WTC11 (cell line): Measurements from ENCODE around the gene AZIN2. TPM values are rescaled to one million over a fixed set of nuclear protein-coding genes. Genes with fewer than 3 reads are reported as not detected.

Experiments used
- ATAC-seq: fragments of 200-7000 bp; cut with Tn5 transposase; 2 replicates; pipeline ENCODE4 v1.10.0; 2021; ENCODE audit warnings: mild to moderate bottlenecking, moderate library complexity
- CTCF ChIA-PET: fragments of 300-600 bp; sonication (Branson Sonifier 250); formaldehyde crosslinking; loops from one replicate; lab custom pipeline; 2021; ENCODE audit warnings: antibody characterized with exemption; lab: Charles Lee
- POLR2A ChIA-PET: fragments of 350-600 bp; sonication (Branson Sonifier 250); formaldehyde crosslinking; loops from one replicate; lab custom pipeline; 2021; ENCODE audit warnings: antibody characterized with exemption; lab: Charles Lee
- DNase-seq: peaks from one replicate; pipeline ENCODE4 v3.0.0; 2021; ENCODE audit warnings: low spot score
- H3K27ac Mint-ChIP-seq: 2 replicates; pipeline ENCODE4 v1.8.0; 2021; ENCODE audit warnings: mixed read lengths
- H3K27me3 Mint-ChIP-seq: 2 replicates; pipeline ENCODE4 v1.8.0; 2021; ENCODE audit warnings: low read depth, mild to moderate bottlenecking, moderate library complexity, mixed read lengths
- H3K36me3 Mint-ChIP-seq: 2 replicates; pipeline ENCODE4 v1.8.0; 2021; ENCODE audit warnings: mixed read lengths
- H3K4me1 Mint-ChIP-seq: 2 replicates; pipeline ENCODE4 v1.8.0; 2022; ENCODE audit warnings: mixed read lengths
- H3K4me3 Mint-ChIP-seq: 2 replicates; pipeline ENCODE4 v1.8.0; 2021; ENCODE audit warnings: mild to moderate bottlenecking, moderate library complexity, mixed read lengths
- H3K9me3 Mint-ChIP-seq: 2 replicates; pipeline ENCODE4 v1.8.0; 2021; ENCODE audit warnings: mixed read lengths
- ATF3 ChIP-seq: sonication (generic); formaldehyde crosslinking; conservative IDR thresholded peaks from 2 replicates; pipeline ENCODE4 v1.8.1; 2022; ENCODE audit warnings: mild to moderate bottlenecking, missing genetic modification reagents
- CBFB ChIP-seq: sonication (generic); formaldehyde crosslinking; IDR thresholded peaks from 2 replicates; pipeline ENCODE4 v1.8.1; 2022; ENCODE audit warnings: mild to moderate bottlenecking, low read depth, missing genetic modification reagents
- E2F5 ChIP-seq: sonication (generic); formaldehyde crosslinking; IDR thresholded peaks from 2 replicates; pipeline ENCODE4 v1.8.1; 2022; ENCODE audit warnings: mild to moderate bottlenecking, moderate library complexity, missing genetic modification reagents
- ETV6 ChIP-seq: sonication (generic); formaldehyde crosslinking; IDR thresholded peaks from 2 replicates; pipeline ENCODE4 v1.8.1; 2022; ENCODE audit warnings: mild to moderate bottlenecking, missing genetic modification reagents
- FOXJ3 ChIP-seq: sonication (generic); formaldehyde crosslinking; IDR thresholded peaks from 2 replicates; pipeline ENCODE4 v1.9.0; 2021; ENCODE audit warnings: missing genetic modification reagents, mild to moderate bottlenecking, borderline replicate concordance
- HMGA2 ChIP-seq: fragments of 250-450 bp; sonication (Bioruptor Pico); IDR thresholded peaks from 2 replicates; pipeline ENCODE4 v1.4.0; 2021; ENCODE audit warnings: mild to moderate bottlenecking, moderate library complexity
- IRF1 ChIP-seq: sonication (generic); formaldehyde crosslinking; IDR thresholded peaks from 2 replicates; pipeline ENCODE4 v1.8.0; 2023; ENCODE audit warnings: missing genetic modification reagents
- JAZF1 ChIP-seq: fragments of 250-450 bp; sonication (Bioruptor Pico); IDR thresholded peaks from 2 replicates; pipeline ENCODE4 v1.9.0; 2021; ENCODE audit warnings: moderate library complexity, mild to moderate bottlenecking, inconsistent platforms
- KAT7 ChIP-seq: sonication (generic); formaldehyde crosslinking; IDR thresholded peaks from 2 replicates; pipeline ENCODE4 v1.8.1; 2023; ENCODE audit warnings: missing genetic modification reagents, mild to moderate bottlenecking, borderline replicate concordance
- NR1H2 ChIP-seq: sonication (generic); formaldehyde crosslinking; IDR thresholded peaks from 2 replicates; pipeline ENCODE4 v1.9.0; 2021; ENCODE audit warnings: mild to moderate bottlenecking, moderate library complexity, missing genetic modification reagents
- PREB ChIP-seq: sonication (generic); formaldehyde crosslinking; IDR thresholded peaks from 2 replicates; pipeline ENCODE4 v1.8.1; 2022; ENCODE audit warnings: mild to moderate bottlenecking, missing genetic modification reagents, moderate library complexity, borderline replicate concordance
- RELA ChIP-seq: sonication (generic); formaldehyde crosslinking; IDR thresholded peaks from 2 replicates; pipeline ENCODE4 v1.8.1; 2022; ENCODE audit warnings: missing genetic modification reagents, mild to moderate bottlenecking, borderline replicate concordance
- SMAD4 ChIP-seq: sonication (generic); formaldehyde crosslinking; IDR thresholded peaks from 2 replicates; pipeline ENCODE4 v1.8.0; 2022; ENCODE audit warnings: mild to moderate bottlenecking, missing genetic modification reagents
- SOX15 ChIP-seq: fragments of 250-450 bp; sonication (Bioruptor Pico); IDR thresholded peaks from 2 replicates; pipeline ENCODE4 v1.9.0; 2021; ENCODE audit warnings: mild to moderate bottlenecking
- ZBTB21 ChIP-seq: sonication (generic); formaldehyde crosslinking; IDR thresholded peaks from 2 replicates; pipeline ENCODE4 v1.8.1; 2023; ENCODE audit warnings: mild to moderate bottlenecking, missing genetic modification reagents, borderline replicate concordance
- ZNF232 ChIP-seq: sonication (generic); formaldehyde crosslinking; IDR thresholded peaks from 2 replicates; pipeline ENCODE4 v1.8.0; 2022; ENCODE audit warnings: mild to moderate bottlenecking, missing genetic modification reagents
- ZNF281 ChIP-seq: sonication (generic); formaldehyde crosslinking; IDR thresholded peaks from 2 replicates; pipeline ENCODE4 v1.8.0; 2023; ENCODE audit warnings: mild to moderate bottlenecking, missing genetic modification reagents
- total RNA-seq: library from RNA; stranded (reverse); gene quantifications from 3 replicates; pipeline ENCODE4 v1.2.3, GENCODE V29; 2021
- TF ChIP-seq, protein P1 (sequence below): sonication (generic); formaldehyde crosslinking; IDR thresholded peaks from 2 replicates; pipeline ENCODE4 v1.8.1; 2022; ENCODE audit warnings: low read depth, mild to moderate bottlenecking, moderate library complexity, missing genetic modification reagents, borderline replicate concordance
- TF ChIP-seq, protein P2 (sequence below): sonication (generic); formaldehyde crosslinking; IDR thresholded peaks from 2 replicates; pipeline ENCODE4 v1.8.0; 2022; ENCODE audit warnings: mild to moderate bottlenecking, missing genetic modification reagents
- TF ChIP-seq, protein P3 (sequence below): sonication (generic); formaldehyde crosslinking; IDR thresholded peaks from 2 replicates; pipeline ENCODE4 v1.8.1; 2023; ENCODE audit warnings: mild to moderate bottlenecking, missing genetic modification reagents
- TF ChIP-seq, protein P4 (sequence below): sonication (generic); formaldehyde crosslinking; IDR thresholded peaks from 2 replicates; pipeline ENCODE4 v1.8.0; 2022; ENCODE audit warnings: mild to moderate bottlenecking, missing genetic modification reagents
- TF ChIP-seq, protein P5 (sequence below): fragments of 200-600 bp; IDR thresholded peaks from 2 replicates; pipeline ENCODE4 v1.8.0; 2022; ENCODE audit warnings: antibody characterized with exemption

AZIN2 gene
- total RNA-seq, 1 experiment from 2014 or later, result 1.7 TPM

DNA sequence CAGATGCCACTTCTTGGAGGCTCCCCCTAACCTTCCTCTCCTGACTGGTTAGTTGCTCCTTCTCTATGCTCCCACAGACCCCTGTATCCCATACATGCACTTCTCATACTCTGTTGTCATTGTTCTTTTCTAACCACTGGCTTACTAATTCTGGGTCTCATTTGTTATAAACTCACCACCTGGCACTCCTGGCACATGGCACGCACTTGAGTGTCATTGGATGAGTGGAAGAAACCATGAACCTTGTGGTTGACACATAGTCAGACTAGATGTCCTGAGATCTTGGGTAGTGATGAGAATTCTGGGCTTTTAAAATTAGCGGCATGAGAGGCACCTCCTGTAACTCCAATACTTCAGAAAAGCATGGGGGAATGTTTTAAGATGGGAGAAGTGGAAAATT, 51.6 kb downstream of the AZIN2 start:
- Mint-ChIP-seq H3K36me3 (no peaks in the 10 kb centered on the region), H3K4me1 (peaks cover 16% of the 10 kb centered on the region), H3K27me3 (no peaks in the 10 kb centered on the region; the same call in 1 of the 2 replicates), H3K4me3 (no peak overlapping the region), H3K27ac (no peak overlapping the region)
- ATAC-seq, result no peak
- DNase-seq, result no peak
- CTCF ChIA-PET, result interaction anchor here (0.5 to 1.4 kb wide), 5 partner anchors 13 to 860 kb away, joined by 3 to 5 read pairs (median 4); no protein-coding TSS in a partner anchor
- no peak for TF ChIP-seq E2F5 (CRISPR knock-in tag)
- TF ChIP-seq ZBTB21, result no peak
- TF ChIP-seq JAZF1 (CRISPR knock-in tag), result no peak
- TF ChIP-seq FOXJ3, result no peak
- no peak for TF ChIP-seq KAT7 (CRISPR knock-in tag)
- TF ChIP-seq ZNF281 (CRISPR knock-in tag), result no peak
- no peak for TF ChIP-seq SOX15 (CRISPR knock-in tag)
- TF ChIP-seq IRF1, result no peak
- TF ChIP-seq SMAD4 (CRISPR knock-in tag), result no peak
- TF ChIP-seq ETV6 (CRISPR knock-in tag), result no peak
- TF ChIP-seq ATF3 (CRISPR knock-in tag), result no peak
- TF ChIP-seq, protein P1, sequence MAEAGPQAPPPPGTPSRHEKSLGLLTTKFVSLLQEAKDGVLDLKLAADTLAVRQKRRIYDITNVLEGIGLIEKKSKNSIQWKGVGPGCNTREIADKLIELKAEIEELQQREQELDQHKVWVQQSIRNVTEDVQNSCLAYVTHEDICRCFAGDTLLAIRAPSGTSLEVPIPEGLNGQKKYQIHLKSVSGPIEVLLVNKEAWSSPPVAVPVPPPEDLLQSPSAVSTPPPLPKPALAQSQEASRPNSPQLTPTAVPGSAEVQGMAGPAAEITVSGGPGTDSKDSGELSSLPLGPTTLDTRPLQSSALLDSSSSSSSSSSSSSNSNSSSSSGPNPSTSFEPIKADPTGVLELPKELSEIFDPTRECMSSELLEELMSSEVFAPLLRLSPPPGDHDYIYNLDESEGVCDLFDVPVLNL (CRISPR knock-in tag), result no peak
- no peak for TF ChIP-seq NR1H2
- TF ChIP-seq, protein P2, sequence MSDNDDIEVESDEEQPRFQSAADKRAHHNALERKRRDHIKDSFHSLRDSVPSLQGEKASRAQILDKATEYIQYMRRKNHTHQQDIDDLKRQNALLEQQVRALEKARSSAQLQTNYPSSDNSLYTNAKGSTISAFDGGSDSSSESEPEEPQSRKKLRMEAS (CRISPR knock-in tag), result no peak
- TF ChIP-seq ZNF232 (CRISPR knock-in tag), result no peak
- TF ChIP-seq, protein P3, sequence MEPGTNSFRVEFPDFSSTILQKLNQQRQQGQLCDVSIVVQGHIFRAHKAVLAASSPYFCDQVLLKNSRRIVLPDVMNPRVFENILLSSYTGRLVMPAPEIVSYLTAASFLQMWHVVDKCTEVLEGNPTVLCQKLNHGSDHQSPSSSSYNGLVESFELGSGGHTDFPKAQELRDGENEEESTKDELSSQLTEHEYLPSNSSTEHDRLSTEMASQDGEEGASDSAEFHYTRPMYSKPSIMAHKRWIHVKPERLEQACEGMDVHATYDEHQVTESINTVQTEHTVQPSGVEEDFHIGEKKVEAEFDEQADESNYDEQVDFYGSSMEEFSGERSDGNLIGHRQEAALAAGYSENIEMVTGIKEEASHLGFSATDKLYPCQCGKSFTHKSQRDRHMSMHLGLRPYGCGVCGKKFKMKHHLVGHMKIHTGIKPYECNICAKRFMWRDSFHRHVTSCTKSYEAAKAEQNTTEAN, result no peak
- TF ChIP-seq, all 79 proteins: peak for 0
- H3K9me3 Mint-ChIP-seq, result no peaks in the 10 kb centered on the region
- POLR2A ChIA-PET, result no interaction called here

- no peaks in the 10 kb centered on the region; the same call in 1 of the 2 replicates for H3K27me3 Mint-ChIP-seq
- no peaks in the 10 kb centered on the region for H3K36me3 Mint-ChIP-seq
- CTCF ChIA-PET, result interaction anchor here (1.0 to 1.5 kb wide), 5 partner anchors 47 to 322 kb away, joined by 3 read pairs; no protein-coding TSS in a partner anchor
- H3K27ac Mint-ChIP-seq, result no peak overlapping the region
- POLR2A ChIA-PET, result no interaction called here
- DNase-seq, result no peak
- H3K4me1 Mint-ChIP-seq, result peaks cover 18% of the 10 kb centered on the region
- H3K4me3 Mint-ChIP-seq, result no peak overlapping the region
- H3K9me3 Mint-ChIP-seq, result no peaks in the 10 kb centered on the region
- no peak for ATAC-seq
- no peak for TF ChIP-seq PREB (CRISPR knock-in tag)
- no peak for TF ChIP-seq CBFB (CRISPR knock-in tag)
- TF ChIP-seq, protein P4, sequence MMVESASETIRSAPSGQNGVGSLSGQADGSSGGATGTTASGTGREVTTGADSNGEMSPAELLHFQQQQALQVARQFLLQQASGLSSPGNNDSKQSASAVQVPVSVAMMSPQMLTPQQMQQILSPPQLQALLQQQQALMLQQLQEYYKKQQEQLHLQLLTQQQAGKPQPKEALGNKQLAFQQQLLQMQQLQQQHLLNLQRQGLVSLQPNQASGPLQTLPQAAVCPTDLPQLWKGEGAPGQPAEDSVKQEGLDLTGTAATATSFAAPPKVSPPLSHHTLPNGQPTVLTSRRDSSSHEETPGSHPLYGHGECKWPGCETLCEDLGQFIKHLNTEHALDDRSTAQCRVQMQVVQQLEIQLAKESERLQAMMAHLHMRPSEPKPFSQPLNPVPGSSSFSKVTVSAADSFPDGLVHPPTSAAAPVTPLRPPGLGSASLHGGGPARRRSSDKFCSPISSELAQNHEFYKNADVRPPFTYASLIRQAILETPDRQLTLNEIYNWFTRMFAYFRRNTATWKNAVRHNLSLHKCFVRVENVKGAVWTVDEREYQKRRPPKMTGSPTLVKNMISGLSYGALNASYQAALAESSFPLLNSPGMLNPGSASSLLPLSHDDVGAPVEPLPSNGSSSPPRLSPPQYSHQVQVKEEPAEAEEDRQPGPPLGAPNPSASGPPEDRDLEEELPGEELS, result no peak
- TF ChIP-seq, protein P5, sequence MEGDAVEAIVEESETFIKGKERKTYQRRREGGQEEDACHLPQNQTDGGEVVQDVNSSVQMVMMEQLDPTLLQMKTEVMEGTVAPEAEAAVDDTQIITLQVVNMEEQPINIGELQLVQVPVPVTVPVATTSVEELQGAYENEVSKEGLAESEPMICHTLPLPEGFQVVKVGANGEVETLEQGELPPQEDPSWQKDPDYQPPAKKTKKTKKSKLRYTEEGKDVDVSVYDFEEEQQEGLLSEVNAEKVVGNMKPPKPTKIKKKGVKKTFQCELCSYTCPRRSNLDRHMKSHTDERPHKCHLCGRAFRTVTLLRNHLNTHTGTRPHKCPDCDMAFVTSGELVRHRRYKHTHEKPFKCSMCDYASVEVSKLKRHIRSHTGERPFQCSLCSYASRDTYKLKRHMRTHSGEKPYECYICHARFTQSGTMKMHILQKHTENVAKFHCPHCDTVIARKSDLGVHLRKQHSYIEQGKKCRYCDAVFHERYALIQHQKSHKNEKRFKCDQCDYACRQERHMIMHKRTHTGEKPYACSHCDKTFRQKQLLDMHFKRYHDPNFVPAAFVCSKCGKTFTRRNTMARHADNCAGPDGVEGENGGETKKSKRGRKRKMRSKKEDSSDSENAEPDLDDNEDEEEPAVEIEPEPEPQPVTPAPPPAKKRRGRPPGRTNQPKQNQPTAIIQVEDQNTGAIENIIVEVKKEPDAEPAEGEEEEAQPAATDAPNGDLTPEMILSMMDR, result no peak
- no peak for TF ChIP-seq RELA
- no peak for TF ChIP-seq ETV6 (CRISPR knock-in tag)
- no peak for TF ChIP-seq KAT7 (CRISPR knock-in tag)
- no peak for TF ChIP-seq HMGA2 (CRISPR knock-in tag)
Observed at GRCh38 chr1:33133478-33134105, 52.6 kb downstream of the AZIN2 start.
